Omental fat pad (tissue), 4 donors: ENCODE measurements around the gene SDK2. TPM values are rescaled to one million over a fixed set of nuclear protein-coding genes. Genes with fewer than 3 reads are reported as not detected.

Experiments used
- ATAC-seq: fragments of 150-250 bp; one replicate; pipeline ENCODE4 v1.9.1; 2016; ENCODE audit warnings: mild to moderate bottlenecking, moderate library complexity; ENCODE audit not compliant: low FRiP score
- DNase-seq: peaks from one replicate; pipeline ENCODE4 v3.0.0-alpha.2; 2019; ENCODE audit warnings: low spot score
- total RNA-seq, 4 donors: library from RNA; depleted of rRNA; stranded (reverse); fragments of >200 nt; gene quantifications; one replicate each; pipeline ENCODE4 v1.1.0, GENCODE V29; 2016
- TF ChIP-seq, protein P1 (sequence below), 3 donors: fragments of 450-650 bp; IDR thresholded peaks; one replicate each; pipeline ENCODE4 v1.5.1; 2016 to 2017; ENCODE audit warnings: antibody characterized with exemption in 3 of 3, mild to moderate bottlenecking in 3 of 3, moderate library complexity in 2 of 3

SDK2 gene
- total RNA-seq, 4 donors from 2014 or later, result 0.46 to 1.4 (median 0.64) TPM

DNA sequence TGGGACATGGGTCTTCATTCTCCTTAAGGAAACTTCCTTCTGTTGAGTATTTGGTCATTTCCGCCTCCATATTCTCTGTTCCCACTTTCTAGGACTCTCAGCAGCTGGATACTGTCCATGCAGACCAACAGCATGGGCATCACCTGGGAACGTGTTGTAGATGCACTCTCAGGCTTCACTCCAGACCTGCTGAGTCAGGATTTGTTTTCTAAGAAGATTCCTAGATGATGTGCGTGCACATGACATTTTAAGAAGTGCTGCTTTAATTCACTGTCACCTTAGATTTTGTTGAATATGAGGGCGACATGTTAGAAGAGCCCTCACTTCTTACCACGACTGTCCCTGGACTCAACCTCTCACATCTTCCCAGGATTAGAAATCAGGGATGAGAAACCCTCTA is 10.0 kb upstream of the SDK2 start:
- no peak for DNase-seq
- ATAC-seq, result no peak
- TF ChIP-seq, protein P1, sequence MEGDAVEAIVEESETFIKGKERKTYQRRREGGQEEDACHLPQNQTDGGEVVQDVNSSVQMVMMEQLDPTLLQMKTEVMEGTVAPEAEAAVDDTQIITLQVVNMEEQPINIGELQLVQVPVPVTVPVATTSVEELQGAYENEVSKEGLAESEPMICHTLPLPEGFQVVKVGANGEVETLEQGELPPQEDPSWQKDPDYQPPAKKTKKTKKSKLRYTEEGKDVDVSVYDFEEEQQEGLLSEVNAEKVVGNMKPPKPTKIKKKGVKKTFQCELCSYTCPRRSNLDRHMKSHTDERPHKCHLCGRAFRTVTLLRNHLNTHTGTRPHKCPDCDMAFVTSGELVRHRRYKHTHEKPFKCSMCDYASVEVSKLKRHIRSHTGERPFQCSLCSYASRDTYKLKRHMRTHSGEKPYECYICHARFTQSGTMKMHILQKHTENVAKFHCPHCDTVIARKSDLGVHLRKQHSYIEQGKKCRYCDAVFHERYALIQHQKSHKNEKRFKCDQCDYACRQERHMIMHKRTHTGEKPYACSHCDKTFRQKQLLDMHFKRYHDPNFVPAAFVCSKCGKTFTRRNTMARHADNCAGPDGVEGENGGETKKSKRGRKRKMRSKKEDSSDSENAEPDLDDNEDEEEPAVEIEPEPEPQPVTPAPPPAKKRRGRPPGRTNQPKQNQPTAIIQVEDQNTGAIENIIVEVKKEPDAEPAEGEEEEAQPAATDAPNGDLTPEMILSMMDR (IDR thresholded peaks at IDR 0.05), result no peak

DNA sequence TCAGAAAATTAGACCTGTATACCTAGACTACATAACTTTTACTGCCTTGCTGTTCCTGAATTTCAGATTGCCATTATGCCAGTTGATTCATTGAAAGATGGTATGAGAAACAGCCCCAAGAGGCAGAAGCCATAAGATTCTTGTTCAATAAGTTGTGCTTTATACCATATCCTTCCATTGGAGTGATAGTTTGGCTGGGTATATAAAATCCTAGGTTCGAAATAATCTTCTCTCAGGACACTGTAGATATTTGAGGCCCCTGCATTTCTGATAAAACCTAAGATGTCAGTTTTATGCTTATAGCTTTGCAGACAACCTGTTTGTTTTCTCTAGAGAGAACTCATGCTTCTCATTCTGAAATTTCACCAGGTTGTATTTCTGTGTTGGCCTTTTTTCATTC is 9.6 kb upstream of the SDK2 start:
- TF ChIP-seq, protein P1 (IDR thresholded peaks at IDR 0.05), result no peak
- no peak for ATAC-seq
- no peak for DNase-seq

GRCh38 chr17:73652886-73653480 is 8.7 kb upstream of the SDK2 start:
- TF ChIP-seq, protein P1 (IDR thresholded peaks at IDR 0.05), result no peak
- no peak for ATAC-seq
- DNase-seq, result no peak

GRCh38 chr17:73650617-73651200 is 6.5 kb upstream of the SDK2 start:
- ATAC-seq, result no peak
- TF ChIP-seq, protein P1 (IDR thresholded peaks at IDR 0.05), result no peak
- DNase-seq, result no peak

DNA sequence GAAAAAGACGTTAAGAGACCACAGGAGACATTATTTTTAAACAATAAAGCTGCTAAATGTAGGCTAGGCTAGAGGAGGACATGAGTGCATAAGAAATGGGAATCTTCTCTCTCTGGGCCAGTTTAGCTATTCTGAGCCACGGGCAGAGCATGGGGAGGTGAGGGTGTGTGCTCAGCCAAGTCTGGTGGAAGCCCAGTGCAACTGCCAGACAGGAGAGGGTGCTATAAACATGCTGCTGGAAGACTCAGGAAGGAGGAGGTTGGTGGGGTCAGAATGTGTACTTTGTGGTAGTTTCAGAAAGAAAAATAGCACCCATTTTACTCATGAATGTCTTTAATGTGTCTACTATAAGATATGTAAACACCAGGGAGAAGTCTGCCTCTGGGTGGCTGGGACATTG is 5.9 kb upstream of the SDK2 start:
- DNase-seq (no peak), ATAC-seq (no peak)
- TF ChIP-seq, protein P1 (IDR thresholded peaks at IDR 0.05), result no peak

DNA sequence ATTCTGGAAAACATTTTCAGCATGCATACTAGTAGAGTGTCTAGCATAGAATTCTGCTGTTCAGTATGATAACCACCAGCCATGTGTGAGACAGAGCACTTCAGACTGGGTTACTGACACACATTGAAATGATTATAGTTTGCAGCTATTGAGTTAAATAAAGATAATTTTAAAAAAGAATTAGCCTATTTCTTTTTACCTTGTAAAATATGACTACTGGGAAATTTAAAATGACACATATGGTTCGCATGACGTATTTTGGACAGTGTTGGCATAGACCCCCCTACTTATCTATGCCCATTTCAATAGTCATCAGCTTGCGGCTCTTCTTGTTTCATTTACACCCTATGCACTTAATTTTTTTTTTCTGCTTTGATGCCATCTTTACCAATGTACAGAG is 4.7 kb upstream of the SDK2 start:
- DNase-seq (no peak), ATAC-seq (no peak)
- TF ChIP-seq, protein P1 (IDR thresholded peaks at IDR 0.05), result no peak

GRCh38 chr17:73648543-73648820 is 4.2 kb upstream of the SDK2 start:
- ATAC-seq, result no peak
- DNase-seq, result no peak
- TF ChIP-seq, protein P1 (IDR thresholded peaks at IDR 0.05), result no peak
